Daoy (cell line): Measurements from ENCODE around the gene ZG16B. TPM values are rescaled to one million over a fixed set of nuclear protein-coding genes. Genes with fewer than 3 reads are reported as not detected.

Source experiments
- DNase-seq: peaks from one replicate; pipeline ENCODE4 v3.0.0-alpha.2; 2015; ENCODE audit warnings: low read depth
- total RNA-seq: library from RNA; depleted of rRNA; stranded (reverse); fragments of >200 nt; shearing (Covaris generic); gene quantifications from 2 replicates; pipeline ENCODE4 v1.2.3, GENCODE V29; 2014

Gene ZG16B
- total RNA-seq, 1 experiment from 2014 or later: 0.17 TPM

GRCh38 chr16:2804728-2805127, 25.4 kb upstream of the ZG16B start:
- DNase-seq: no peak

GRCh38 chr16:2806286-2806685, 23.8 kb upstream of the ZG16B start:
- no peak for DNase-seq

- DNase-seq: no peak
Measured at GRCh38 chr16:2808181-2808580, 21.9 kb upstream of the ZG16B start.

GRCh38 chr16:2809149-2809760, 20.8 kb upstream of the ZG16B start:
- DNase-seq: no peak

- DNase-seq: no peak
Measured at GRCh38 chr16:2810651-2811050, 19.5 kb upstream of the ZG16B start.

GRCh38 chr16:2811703-2812471, 18.2 kb upstream of the ZG16B start:
- DNase-seq: no peak

- no peak for DNase-seq
Measured at GRCh38 chr16:2813771-2814221, 16.3 kb upstream of the ZG16B start.

GRCh38 chr16:2814551-2815298, 15.4 kb upstream of the ZG16B start:
- no peak for DNase-seq

GRCh38 chr16:2815299-2815771, 14.8 kb upstream of the ZG16B start:
- no peak for DNase-seq

GRCh38 chr16:2816751-2817339, 13.3 kb upstream of the ZG16B start, which contains the start of gene PRSS21:
Gene PRSS21, plus strand, starts transcription at chr16:2817237. Its CDS starts 32 bp downstream, at chr16:2817269.
- no peak for DNase-seq

- no peak for DNase-seq
Measured at GRCh38 chr16:2817340-2818271, 12.5 kb upstream of the ZG16B start.

GRCh38 chr16:2818272-2818876, 11.7 kb upstream of the ZG16B start:
- DNase-seq: no peak

GRCh38 chr16:2819179-2819938, 10.7 kb upstream of the ZG16B start:
- no peak for DNase-seq

GRCh38 chr16:2819939-2820835, 9.9 kb upstream of the ZG16B start:
- no peak for DNase-seq

- DNase-seq: no peak
Measured at GRCh38 chr16:2820836-2821486, 9.1 kb upstream of the ZG16B start.

GRCh38 chr16:2821487-2822157, 8.5 kb upstream of the ZG16B start:
- DNase-seq: no peak

GRCh38 chr16:2822158-2822495, 8.0 kb upstream of the ZG16B start:
- no peak for DNase-seq

GRCh38 chr16:2822496-2822895, 7.6 kb upstream of the ZG16B start:
- no peak for DNase-seq
